H1 (cell line): ENCODE data around the gene PPP2R2D. TPM values are rescaled to one million over a fixed set of nuclear protein-coding genes. Genes with fewer than 3 reads are reported as not detected.

Experiments used
- PHF8 ChIP-seq: fragments of 200-600 bp; sonication (generic); conservative IDR thresholded peaks from 2 replicates; pipeline ENCODE4 v1.7.1; 2012; ENCODE audit warnings: low read depth, mild to moderate bottlenecking, inconsistent platforms, low read length, moderate library complexity
- ZNF274 ChIP-seq: IDR thresholded peaks from 2 replicates; pipeline ENCODE4 v1.7.0; 2012; ENCODE audit warnings: low read length, borderline replicate concordance; ENCODE audit errors: extremely low read depth
- polyA plus RNA-seq, 7 experiments: library from polyadenylated mRNA; depleted of rRNA in 3 of 7; stranded (reverse) in 5 of 7; unstranded in 2 of 7; fragments of >200 nt in 5 of 7; fragments of 200-250 nt in 2 of 7; gene quantifications; 1 replicate in 5 of 7; 2 replicates in 1 of 7; 4 replicates in 1 of 7; pipeline versions ENCODE4 v1.2.1 to v1.2.3, GENCODE V29; 2011 to 2013; ENCODE audit warnings: missing spikeins in 2 of 7, mixed read lengths in 2 of 7
- total RNA-seq: library from RNA; stranded (reverse); fragmentation: NEBNext Ultra II Directional; extraction: Animal tissue kit (Norgen Biotek cat#: 25700); gene quantifications from 2 replicates; pipeline ENCODE4 v1.2.1, GENCODE V29; 2021

PPP2R2D gene
- total and polyA plus RNA-seq, 2 of the 8 experiments (the other 6 are each of a cell fraction or from before 2014, with no cell fraction given), result 25.4 to 32.8 TPM

GRCh38 chr10:131858118-131858515 lies 42.7 kb upstream of the PPP2R2D start (continued):
- TF ChIP-seq PHF8, result no peak
- TF ChIP-seq ZNF274, result no peak
- TF ChIP-seq, all 59 proteins: peak for 0
